Measurements from ENCODE around the gene INCENP.

The INCENP gene

GRCh38 chr11:62127941-62128770 lies 4.3 kb downstream of the INCENP start:
- H3K36me3 Mint-ChIP-seq (ENCODE audit: insufficient read depth) = peaks cover 17% of the 10 kb centered on the region
- H3K4me3 Mint-ChIP-seq = no peak overlapping the region

DNA sequence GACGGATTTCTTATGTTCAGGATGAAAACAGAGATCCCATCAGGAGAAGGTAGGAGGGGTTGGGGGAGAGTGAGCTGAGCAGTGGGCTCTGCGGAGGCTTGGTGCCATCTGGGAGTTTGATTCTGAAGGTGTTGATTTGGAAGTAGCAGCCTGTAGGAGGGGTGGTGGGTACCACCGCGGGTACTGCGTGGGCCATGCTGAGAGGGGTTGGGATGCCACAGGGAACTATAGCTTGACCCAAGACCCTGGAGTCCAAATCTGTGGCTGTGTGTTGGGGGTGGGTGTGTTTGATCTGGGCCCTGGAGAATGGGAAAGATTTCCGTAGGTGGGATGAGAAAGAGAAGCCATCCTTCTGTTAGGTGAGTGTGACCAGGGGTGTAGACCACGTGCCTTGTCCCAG lies 5.0 kb downstream of the INCENP start:
- Mint-ChIP-seq H3K27me3 (no peaks in the 10 kb centered on the region), H3K4me3 (no peak overlapping the region), H3K4me1 (peaks cover 43% of the 10 kb centered on the region), H3K9me3 (no peaks in the 10 kb centered on the region), H3K27ac (ENCODE audit: low read depth) (peak overlapping the region; percentile 72), H3K36me3 (ENCODE audit: insufficient read depth) (peaks cover 17% of the 10 kb centered on the region)
- DNase-seq (ENCODE audit: low spot score in 2 of 2) = no peak
- no peak for ATAC-seq (replicated peaks; ENCODE audit: extremely low read depth, poor library complexity, severe bottlenecking)

More at GRCh38 chr11:62127941-62128770, 4.3 kb downstream of the INCENP start:
- no peaks in the 10 kb centered on the region for H3K9me3 Mint-ChIP-seq
- no peak for DNase-seq (ENCODE audit: low spot score in 2 of 2)
- H3K4me1 Mint-ChIP-seq = peaks cover 50% of the 10 kb centered on the region
- no peaks in the 10 kb centered on the region for H3K27me3 Mint-ChIP-seq
- H3K27ac Mint-ChIP-seq (ENCODE audit: low read depth) = peak overlapping the region; percentile 72
- ATAC-seq (replicated peaks; ENCODE audit: extremely low read depth, poor library complexity, severe bottlenecking) = no peak

- peaks cover 40% of the 10 kb centered on the region for H3K4me1 Mint-ChIP-seq
- peaks cover 16% of the 10 kb centered on the region for H3K36me3 Mint-ChIP-seq (ENCODE audit: insufficient read depth)
- H3K4me3 Mint-ChIP-seq = no peak overlapping the region
- DNase-seq (ENCODE audit: low spot score in 2 of 2) (no peak), ATAC-seq (replicated peaks; ENCODE audit: extremely low read depth, poor library complexity, severe bottlenecking) (no peak)
- H3K27me3 Mint-ChIP-seq = no peaks in the 10 kb centered on the region
- H3K27ac Mint-ChIP-seq (ENCODE audit: low read depth) = no peak overlapping the region
- no peaks in the 10 kb centered on the region for H3K9me3 Mint-ChIP-seq
These were observed 5.9 kb downstream of the INCENP start for GRCh38 chr11:62129590-62130282.

- no peak overlapping the region for H3K4me3 Mint-ChIP-seq
These were observed 6.7 kb downstream of the INCENP start for GRCh38 chr11:62130283-62131169.

DNA sequence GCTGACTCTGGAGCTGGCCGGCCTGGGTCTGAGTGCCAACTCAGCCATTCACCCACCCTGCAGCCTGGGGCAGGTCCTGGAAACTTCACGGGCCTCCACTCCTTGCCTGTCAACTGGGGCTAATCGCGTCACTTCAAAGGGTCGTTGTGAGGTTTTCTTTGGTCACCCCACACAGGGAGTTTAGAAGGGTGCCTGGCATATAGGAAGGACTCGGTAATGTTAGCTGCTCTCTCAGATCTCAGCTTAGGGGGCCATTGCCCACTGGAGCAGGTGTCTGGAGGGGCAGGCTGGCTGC lies 7.3 kb downstream of the INCENP start:
- H3K27ac Mint-ChIP-seq (ENCODE audit: low read depth) = peak overlapping the region; percentile 3
- peaks cover 16% of the 10 kb centered on the region for H3K36me3 Mint-ChIP-seq (ENCODE audit: insufficient read depth)
- H3K4me3 Mint-ChIP-seq = no peak overlapping the region
- no peaks in the 10 kb centered on the region for H3K9me3 Mint-ChIP-seq
- H3K27me3 Mint-ChIP-seq = no peaks in the 10 kb centered on the region
- DNase-seq (ENCODE audit: low spot score in 2 of 2) (no peak), ATAC-seq (replicated peaks; ENCODE audit: extremely low read depth, poor library complexity, severe bottlenecking) (no peak)
- peaks cover 31% of the 10 kb centered on the region for H3K4me1 Mint-ChIP-seq

More at GRCh38 chr11:62130283-62131169, 6.7 kb downstream of the INCENP start:
- DNase-seq (ENCODE audit: low spot score in 2 of 2) (no peak), ATAC-seq (replicated peaks; ENCODE audit: extremely low read depth, poor library complexity, severe bottlenecking) (no peak)
- H3K36me3 Mint-ChIP-seq (ENCODE audit: insufficient read depth) = peaks cover 16% of the 10 kb centered on the region
- H3K9me3 Mint-ChIP-seq = no peaks in the 10 kb centered on the region
- no peaks in the 10 kb centered on the region for H3K27me3 Mint-ChIP-seq
- peak overlapping the region; percentile 3 for H3K27ac Mint-ChIP-seq (ENCODE audit: low read depth)
- peaks cover 35% of the 10 kb centered on the region for H3K4me1 Mint-ChIP-seq

GRCh38 chr11:62132191-62132590 lies 8.4 kb downstream of the INCENP start:
- Mint-ChIP-seq H3K4me3 (no peak overlapping the region), H3K4me1 (peaks cover 31% of the 10 kb centered on the region), H3K27ac (ENCODE audit: low read depth) (no peak overlapping the region), H3K9me3 (no peaks in the 10 kb centered on the region), H3K36me3 (ENCODE audit: insufficient read depth) (peaks cover 18% of the 10 kb centered on the region), H3K27me3 (no peaks in the 10 kb centered on the region)
- ATAC-seq (replicated peaks; ENCODE audit: extremely low read depth, poor library complexity, severe bottlenecking) = no peak
- no peak for DNase-seq (ENCODE audit: low spot score in 2 of 2)

- DNase-seq (ENCODE audit: low spot score in 2 of 2) (no peak), ATAC-seq (replicated peaks; ENCODE audit: extremely low read depth, poor library complexity, severe bottlenecking) (no peak)
- H3K4me3 Mint-ChIP-seq = no peak overlapping the region
- no peaks in the 10 kb centered on the region for H3K27me3 Mint-ChIP-seq
- H3K9me3 Mint-ChIP-seq = no peaks in the 10 kb centered on the region
- H3K27ac Mint-ChIP-seq (ENCODE audit: low read depth) = no peak overlapping the region
- peaks cover 19% of the 10 kb centered on the region for H3K36me3 Mint-ChIP-seq (ENCODE audit: insufficient read depth)
- peaks cover 26% of the 10 kb centered on the region for H3K4me1 Mint-ChIP-seq
These were observed 9.0 kb downstream of the INCENP start for GRCh38 chr11:62132689-62133293.

DNA sequence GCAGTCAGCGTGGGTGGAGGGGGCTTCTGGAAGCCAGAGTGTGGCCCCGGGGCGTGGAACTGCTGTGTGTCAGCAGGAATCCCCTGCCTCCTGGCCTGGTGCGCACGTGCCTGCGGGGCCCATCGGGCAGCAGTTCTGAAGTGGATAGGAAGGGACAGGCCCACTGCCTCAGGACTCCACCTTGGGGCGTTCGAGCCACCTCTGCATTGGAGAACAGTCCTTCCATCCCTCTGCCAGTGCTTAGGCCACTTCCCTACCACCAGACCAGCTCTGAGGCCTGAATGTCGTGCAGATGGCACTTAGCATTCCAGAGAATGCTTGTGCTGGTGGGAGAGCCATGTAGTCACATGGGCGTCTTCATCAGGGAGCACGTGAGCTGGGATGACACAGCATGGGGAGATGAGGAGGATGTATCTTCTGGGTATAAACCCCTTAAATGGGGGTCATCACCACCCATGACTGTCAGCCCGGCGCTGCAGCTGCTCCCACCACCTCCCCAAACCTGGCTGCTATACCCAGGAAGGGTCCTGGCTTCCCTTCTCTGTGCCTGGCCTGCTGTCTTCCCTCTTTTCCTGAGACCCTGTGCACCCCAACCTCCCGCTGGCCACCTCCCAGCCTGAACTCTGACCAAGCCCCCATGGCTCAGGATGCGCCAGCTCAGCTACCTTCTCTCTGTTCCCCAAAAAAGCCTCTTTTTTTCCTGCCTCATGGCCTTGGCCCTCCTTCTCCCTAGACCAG lies 9.7 kb downstream of the INCENP start:
- Mint-ChIP-seq H3K9me3 (no peaks in the 10 kb centered on the region), H3K27ac (ENCODE audit: low read depth) (no peak overlapping the region), H3K36me3 (ENCODE audit: insufficient read depth) (peaks cover 18% of the 10 kb centered on the region), H3K4me1 (peaks cover 25% of the 10 kb centered on the region), H3K4me3 (no peak overlapping the region), H3K27me3 (no peaks in the 10 kb centered on the region)
- DNase-seq (ENCODE audit: low spot score in 2 of 2) = peak in 1 of 2 donors; percentile 2
- ATAC-seq (replicated peaks; ENCODE audit: extremely low read depth, poor library complexity, severe bottlenecking) = no peak

- peak overlapping the region; percentile 70 for H3K27ac Mint-ChIP-seq (ENCODE audit: low read depth)
- H3K4me3 Mint-ChIP-seq = no peak overlapping the region
- no peaks in the 10 kb centered on the region for H3K27me3 Mint-ChIP-seq
- H3K4me1 Mint-ChIP-seq = peaks cover 12% of the 10 kb centered on the region
- no peak for ATAC-seq (replicated peaks; ENCODE audit: extremely low read depth, poor library complexity, severe bottlenecking)
- H3K9me3 Mint-ChIP-seq = no peaks in the 10 kb centered on the region
- H3K36me3 Mint-ChIP-seq (ENCODE audit: insufficient read depth) = peaks cover 19% of the 10 kb centered on the region
- peak in 1 of 2 donors; percentile 2 for DNase-seq (ENCODE audit: low spot score in 2 of 2)
These were observed 13.6 kb downstream of the INCENP start for GRCh38 chr11:62137276-62137861.

DNA sequence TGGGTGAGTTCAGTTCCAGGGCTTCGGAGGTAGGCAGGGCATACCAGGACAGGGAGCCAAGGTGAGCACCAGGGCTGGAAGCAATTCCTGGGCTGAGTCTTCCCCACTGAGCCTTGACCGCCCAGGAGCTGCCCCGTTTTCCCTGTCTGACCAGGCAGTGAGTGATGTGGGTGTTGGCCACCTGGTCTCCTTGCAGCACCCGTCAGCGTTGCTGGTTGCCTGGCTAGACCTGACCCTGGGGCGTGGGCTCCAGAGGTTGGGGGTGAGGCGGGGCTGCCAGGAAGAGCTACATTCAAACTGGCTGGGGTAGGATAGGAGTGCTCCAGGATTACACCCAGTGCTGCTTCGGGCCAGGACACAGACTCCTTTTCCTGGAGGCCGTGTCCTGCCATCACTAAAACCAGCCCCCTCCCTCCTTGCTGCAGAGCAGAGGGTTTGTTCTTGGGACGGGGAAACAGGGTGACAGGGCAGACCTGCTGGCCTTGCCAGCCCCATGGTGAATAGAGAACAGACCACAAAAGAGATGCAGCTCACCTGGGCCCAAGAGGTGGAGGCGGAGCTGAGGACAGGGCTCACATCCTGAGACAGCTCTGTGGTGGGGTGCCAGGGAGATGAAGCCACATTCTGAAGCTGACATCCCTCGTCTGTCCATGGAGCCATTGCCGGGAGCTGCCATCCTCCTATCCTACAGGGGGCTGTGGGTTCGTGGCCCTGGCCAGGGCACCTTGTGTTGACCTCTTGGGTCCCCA lies 14.2 kb downstream of the INCENP start:
- no peak for ATAC-seq (replicated peaks; ENCODE audit: extremely low read depth, poor library complexity, severe bottlenecking)
- Mint-ChIP-seq H3K27ac (ENCODE audit: low read depth) (no peak overlapping the region), H3K36me3 (ENCODE audit: insufficient read depth) (peaks cover 15% of the 10 kb centered on the region)

More for the DNA sequence above, 14.2 kb downstream of the INCENP start:
- peak in 1 of 2 donors; percentile 7 for DNase-seq (ENCODE audit: low spot score in 2 of 2)
- Mint-ChIP-seq H3K27me3 (no peaks in the 10 kb centered on the region), H3K9me3 (no peaks in the 10 kb centered on the region), H3K4me3 (no peak overlapping the region), H3K4me1 (peaks cover 5% of the 10 kb centered on the region)
